IMR-90 (cell line): Measurements from ENCODE around the gene ABI3.

Experiments used
- CTCF ChIP-seq: conservative IDR thresholded peaks from 2 replicates; pipeline ENCODE4 v1.5.1; 2012; ENCODE audit warnings: mild to moderate bottlenecking, low read depth, low read length, improper control_type of control experiment
- TF ChIP-seq, protein P1 (sequence below): fragments of 150-350 bp; IDR thresholded peaks from 2 replicates; pipeline ENCODE4 v1.6.1; 2017; ENCODE audit warnings: mild to moderate bottlenecking, antibody characterized with exemption, low read length, low read depth

DNA sequence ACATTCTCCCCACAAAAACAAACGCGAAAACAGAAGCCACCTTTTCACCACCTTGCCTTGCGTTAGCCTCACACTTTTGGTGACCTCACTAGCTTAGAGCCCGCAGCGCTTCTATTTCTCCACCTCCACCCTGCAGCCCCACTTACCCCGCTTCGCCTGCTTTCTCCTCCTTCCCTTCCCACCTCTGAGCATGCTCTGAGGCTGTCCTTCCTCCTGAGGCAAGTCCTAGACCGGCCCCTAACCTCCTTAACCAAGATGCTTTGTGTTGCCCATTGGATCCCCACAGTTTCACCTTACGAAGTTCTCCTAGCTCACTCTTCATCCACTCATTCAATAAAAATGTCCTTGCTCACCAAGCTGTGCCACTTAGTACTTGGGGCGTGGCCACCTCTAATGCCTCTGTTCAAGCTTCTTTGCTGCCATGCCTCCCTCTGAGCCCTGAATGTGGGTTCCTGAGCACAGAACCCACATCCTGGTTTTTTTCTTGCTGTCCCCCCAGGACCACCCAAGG is 1.4 kb upstream of the ABI3 start:
- TF ChIP-seq CTCF: no peak
- TF ChIP-seq, protein P1, sequence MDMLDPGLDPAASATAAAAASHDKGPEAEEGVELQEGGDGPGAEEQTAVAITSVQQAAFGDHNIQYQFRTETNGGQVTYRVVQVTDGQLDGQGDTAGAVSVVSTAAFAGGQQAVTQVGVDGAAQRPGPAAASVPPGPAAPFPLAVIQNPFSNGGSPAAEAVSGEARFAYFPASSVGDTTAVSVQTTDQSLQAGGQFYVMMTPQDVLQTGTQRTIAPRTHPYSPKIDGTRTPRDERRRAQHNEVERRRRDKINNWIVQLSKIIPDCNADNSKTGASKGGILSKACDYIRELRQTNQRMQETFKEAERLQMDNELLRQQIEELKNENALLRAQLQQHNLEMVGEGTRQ: no peak
